GM10266 (cell line): ENCODE results near the gene KCNN4.

Experiments
- DNase-seq: peaks from one replicate; pipeline ENCODE4 v3.0.0; 2012; ENCODE audit errors: extremely low spot score
- CTCF ChIP-seq: IDR thresholded peaks from 2 replicates; pipeline ENCODE4 v1.5.1; 2012; ENCODE audit warnings: mild to moderate bottlenecking, low read depth; ENCODE audit not compliant: control insufficient read depth, insufficient read depth; ENCODE audit errors: missing control alignments

KCNN4 gene

DNA sequence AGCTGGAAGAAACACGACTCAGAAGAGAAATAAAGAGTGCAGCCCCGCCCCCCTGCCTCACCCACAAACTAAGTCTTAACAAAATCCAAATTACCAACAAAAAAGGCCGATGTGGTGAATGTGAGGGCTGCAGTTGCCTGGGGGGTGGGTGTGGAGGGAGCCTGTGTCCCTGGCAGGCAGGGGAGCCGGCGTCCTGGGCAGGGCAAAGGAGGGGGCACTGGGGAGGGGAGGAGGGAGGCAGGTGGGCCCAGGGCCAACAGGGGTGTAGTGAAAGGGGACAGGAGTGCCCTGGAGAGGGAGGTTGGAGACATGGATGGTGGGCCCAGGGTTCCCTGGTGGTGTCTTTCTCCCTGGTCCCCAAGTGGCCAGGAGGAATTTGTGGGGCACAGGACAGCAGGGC, 60.9 kb downstream of the KCNN4 start:
- no peak for DNase-seq
- no peak for TF ChIP-seq CTCF

DNA sequence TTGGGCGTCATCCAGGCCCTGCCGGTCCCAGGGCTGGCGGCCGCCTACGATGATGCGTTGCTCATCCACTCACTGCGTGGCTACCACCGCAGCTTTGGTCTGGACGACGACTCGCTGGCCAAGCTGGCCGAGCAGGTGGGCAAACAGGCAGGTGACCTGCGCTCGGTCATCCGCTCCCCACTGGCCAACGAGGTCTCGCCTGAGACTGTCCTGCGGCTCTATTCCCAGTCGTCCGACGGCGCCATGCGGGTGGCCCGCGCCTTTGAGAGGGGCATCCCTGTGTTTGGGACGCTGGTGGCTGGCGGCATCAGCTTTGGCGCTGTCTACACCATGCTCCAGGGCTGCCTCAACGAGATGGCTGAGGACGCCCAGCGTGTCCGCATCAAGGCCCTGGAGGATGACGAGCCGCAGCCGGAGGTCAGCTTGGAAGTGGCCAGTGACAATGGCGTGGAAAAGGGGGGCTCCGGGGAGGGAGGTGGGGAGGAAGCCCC, 61.4 kb downstream of the KCNN4 start:
- no peak for TF ChIP-seq CTCF
- DNase-seq: no peak

DNA sequence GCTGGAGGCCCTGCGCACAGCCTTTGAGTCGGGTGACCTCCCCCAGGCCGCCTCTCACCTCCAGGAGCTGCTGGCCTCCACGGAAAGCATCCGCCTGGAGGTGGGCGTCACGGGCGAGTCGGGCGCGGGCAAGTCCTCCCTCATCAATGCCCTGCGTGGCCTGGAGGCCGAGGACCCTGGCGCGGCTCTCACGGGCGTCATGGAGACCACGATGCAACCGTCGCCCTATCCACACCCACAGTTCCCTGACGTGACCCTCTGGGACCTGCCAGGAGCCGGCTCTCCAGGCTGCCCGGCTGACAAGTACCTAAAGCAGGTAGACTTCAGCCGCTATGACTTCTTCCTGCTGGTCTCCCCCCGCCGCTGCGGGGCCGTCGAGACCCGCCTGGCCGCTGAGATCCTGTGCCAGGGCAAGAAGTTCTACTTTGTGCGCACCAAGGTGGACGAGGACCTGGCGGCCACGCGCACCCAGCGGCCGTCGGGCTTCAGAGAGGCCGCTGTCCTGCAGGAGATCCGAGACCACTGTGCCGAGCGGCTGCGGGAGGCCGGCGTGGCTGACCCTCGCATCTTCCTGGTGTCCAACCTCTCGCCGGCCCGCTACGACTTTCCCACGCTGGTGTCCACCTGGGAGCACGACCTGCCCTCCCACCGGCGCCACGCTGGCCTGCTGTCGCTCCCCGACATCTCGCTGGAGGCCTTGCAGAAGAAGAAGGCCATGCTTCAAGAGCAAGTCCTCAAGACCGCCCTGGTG, 62.0 kb downstream of the KCNN4 start:
- TF ChIP-seq CTCF: no peak
- DNase-seq: no peak
